ENCODE measurements around the gene CD59.
A peak's percentile ranks its signal among the peaks of the same experiment; 100 is the strongest.

CD59 gene

DNA sequence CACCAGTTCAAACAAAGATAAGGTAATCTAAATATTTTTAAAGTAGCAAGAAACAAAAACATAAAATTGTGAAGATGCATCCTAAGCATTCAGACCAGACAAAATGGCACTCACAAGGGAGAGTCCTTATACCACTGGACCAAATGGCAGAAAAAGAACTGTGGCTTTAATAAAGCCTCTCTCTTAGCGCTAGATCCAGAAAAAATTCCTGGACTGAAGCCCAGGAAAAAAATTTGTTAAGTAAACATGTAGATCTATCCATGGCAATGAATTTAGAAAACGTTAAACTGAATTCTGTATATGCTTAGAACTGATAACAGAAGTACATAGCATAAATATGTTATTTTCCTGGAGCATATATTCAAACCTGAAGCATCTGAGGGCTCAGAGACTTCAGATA, 11.8 kb upstream of the CD59 start:
- CTCF ChIA-PET = interaction anchor here (0.6 to 8.1 kb wide), 3 partner anchors 31 to 60 kb away, joined by 3 to 151 read pairs (median 3); no protein-coding TSS in a partner anchor

DNA sequence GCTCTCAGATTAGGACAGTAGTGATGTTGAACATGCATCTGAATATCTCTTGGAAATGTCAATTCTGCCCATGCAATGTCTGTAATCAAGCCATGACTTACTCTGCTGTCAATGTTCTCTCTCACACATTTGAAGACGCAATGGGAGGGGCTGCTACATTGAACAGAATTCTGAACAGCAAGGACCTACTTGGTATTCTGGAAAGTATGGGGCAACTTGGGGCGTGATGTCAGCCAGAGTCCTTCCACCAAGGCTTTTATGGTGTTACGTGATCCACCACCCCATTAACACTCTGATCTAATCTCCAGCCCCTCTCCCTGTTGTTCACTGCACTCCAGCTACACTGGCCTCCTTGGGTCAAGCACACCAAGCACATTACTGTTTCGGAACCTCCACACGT, 7.1 kb upstream of the CD59 start:
- 99% methylated on average over 5 of the region's 5 CpGs for WGBS (ENCODE audit: insufficient coverage)
- H3K27me3 ChIP-seq (replicated peaks in 2 of 5; ENCODE audit: control insufficient read depth in 4 of 5, insufficient read depth in 5 of 5, low read length in 4 of 5) = no peaks in the 10 kb centered on the region
- H3K4me3 ChIP-seq (ENCODE audit: control insufficient read depth in 1 of 7, extremely low read depth in 1 of 7, insufficient read depth in 4 of 7, low read depth in 2 of 7, low read length in 6 of 7) = no peak overlapping the region
- POLR2A ChIA-PET = interaction anchor here (1.2 to 1.8 kb wide), 3 partner anchors 27 to 39 kb away, joined by 3 to 9 read pairs (median 4); no protein-coding TSS in a partner anchor
- peaks cover 5 to 27% (median 8%) of the 10 kb centered on the region in 4 experiments for H3K36me3 ChIP-seq (ENCODE audit: control insufficient read depth in 4 of 4, insufficient read depth in 4 of 4, low read length in 3 of 4)
- no peak for DNase-seq
- no peak overlapping the region for H3K27ac ChIP-seq (ENCODE audit: insufficient read depth in 1 of 2, low read depth in 1 of 2, low read length in 2 of 2, poor library complexity in 1 of 2, severe bottlenecking in 2 of 2)
- CTCF ChIA-PET = interaction anchor here (0.6 to 8.1 kb wide), 19 partner anchors 10 to 704 kb away, joined by 3 to 151 read pairs (median 5); partner anchors contain the start of gene FBXO3
- no peaks in the 10 kb centered on the region for H3K9me3 ChIP-seq (ENCODE audit: control extremely low read depth in 1 of 5, control insufficient read depth in 4 of 5, insufficient read depth in 2 of 5, low read depth in 1 of 5, low read length in 4 of 5)
- H3K4me1 ChIP-seq (ENCODE audit: control extremely low read depth in 1 of 4, control insufficient read depth in 4 of 4, insufficient read depth in 4 of 4, low read length in 3 of 4) = no peaks in the 10 kb centered on the region

More for the DNA sequence above, 11.8 kb upstream of the CD59 start:
- WGBS (ENCODE audit: insufficient coverage) = no CpG with 5 or more reads among the region's 2 CpGs
- no peaks in the 10 kb centered on the region for H3K27me3 ChIP-seq (replicated peaks in 2 of 5; ENCODE audit: control insufficient read depth in 4 of 5, insufficient read depth in 5 of 5, low read length in 4 of 5)
- no peak overlapping the region for H3K4me3 ChIP-seq (ENCODE audit: control insufficient read depth in 1 of 7, extremely low read depth in 1 of 7, insufficient read depth in 4 of 7, low read depth in 2 of 7, low read length in 6 of 7)
- H3K27ac ChIP-seq (ENCODE audit: insufficient read depth in 1 of 2, low read depth in 1 of 2, low read length in 2 of 2, poor library complexity in 1 of 2, severe bottlenecking in 2 of 2) = no peak overlapping the region
- peaks cover 7 to 56% (median 12%) of the 10 kb centered on the region in 4 experiments for H3K36me3 ChIP-seq (ENCODE audit: control insufficient read depth in 4 of 4, insufficient read depth in 4 of 4, low read length in 3 of 4)
- H3K9me3 ChIP-seq (ENCODE audit: control extremely low read depth in 1 of 5, control insufficient read depth in 4 of 5, insufficient read depth in 2 of 5, low read depth in 1 of 5, low read length in 4 of 5) = no peaks in the 10 kb centered on the region
- no peak for DNase-seq
- POLR2A ChIA-PET = no interaction called here
- no peaks in the 10 kb centered on the region for H3K4me1 ChIP-seq (ENCODE audit: control extremely low read depth in 1 of 4, control insufficient read depth in 4 of 4, insufficient read depth in 4 of 4, low read length in 3 of 4)

DNA sequence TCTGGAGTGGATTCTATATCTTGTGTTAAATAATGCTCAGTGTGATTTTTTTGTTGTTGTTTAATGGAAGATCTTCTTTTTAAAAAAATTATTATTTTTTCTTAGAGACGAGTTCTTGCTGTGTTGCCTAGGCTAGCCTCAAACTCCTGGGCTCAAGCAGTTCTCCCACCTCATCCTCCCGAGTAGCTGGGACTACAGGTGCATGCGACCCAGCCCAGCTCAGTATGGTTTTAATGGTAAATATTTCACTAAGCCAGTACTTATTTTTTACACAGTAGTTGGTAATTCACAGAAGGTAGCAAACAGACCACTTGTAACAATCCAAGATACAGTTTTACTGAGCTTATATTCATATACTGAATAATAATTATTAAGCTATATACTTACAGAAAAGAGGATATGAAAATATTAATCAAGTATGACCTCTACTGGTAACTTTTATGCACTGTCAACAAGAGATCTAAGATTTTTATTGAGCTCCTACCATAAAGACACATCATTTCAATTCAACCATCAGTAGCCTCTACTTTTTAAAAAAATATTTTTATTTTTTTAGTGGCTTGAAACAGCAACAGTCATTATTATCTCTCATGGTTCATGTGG, 6.1 kb upstream of the CD59 start:
- peaks cover 4 to 22% (median 8%) of the 10 kb centered on the region in 4 experiments for H3K36me3 ChIP-seq (ENCODE audit: control insufficient read depth in 4 of 4, insufficient read depth in 4 of 4, low read length in 3 of 4)
- H3K4me1 ChIP-seq (ENCODE audit: control extremely low read depth in 1 of 4, control insufficient read depth in 4 of 4, insufficient read depth in 4 of 4, low read length in 3 of 4) = peaks cover 0 to 3% (median under 1%) of the 10 kb centered on the region in 4 experiments
- H3K27me3 ChIP-seq (replicated peaks in 2 of 5; ENCODE audit: control insufficient read depth in 4 of 5, insufficient read depth in 5 of 5, low read length in 4 of 5) = no peaks in the 10 kb centered on the region
- DNase-seq = peak; percentile 43 to 61 (median 56)
- WGBS (ENCODE audit: insufficient coverage) = no CpG with 5 or more reads among the region's 3 CpGs
- no peak overlapping the region for H3K4me3 ChIP-seq (ENCODE audit: control insufficient read depth in 1 of 7, extremely low read depth in 1 of 7, insufficient read depth in 4 of 7, low read depth in 2 of 7, low read length in 6 of 7)
- no peak overlapping the region for H3K27ac ChIP-seq (ENCODE audit: insufficient read depth in 1 of 2, low read depth in 1 of 2, low read length in 2 of 2, poor library complexity in 1 of 2, severe bottlenecking in 2 of 2)
- no peaks in the 10 kb centered on the region for H3K9me3 ChIP-seq (ENCODE audit: control extremely low read depth in 1 of 5, control insufficient read depth in 4 of 5, insufficient read depth in 2 of 5, low read depth in 1 of 5, low read length in 4 of 5)
- ChIA-PET CTCF (interaction anchor here (0.7 to 8.1 kb wide), 30 partner anchors 9 to 396 kb away, joined by 3 to 151 read pairs (median 4); partner anchors contain the start of genes C11orf91 and FBXO3), POLR2A (interaction anchor here (1.2 to 1.8 kb wide), 3 partner anchors 26 to 38 kb away, joined by 3 to 9 read pairs (median 4); no protein-coding TSS in a partner anchor)

GRCh38 chr11:33741806-33742205, 5.6 kb upstream of the CD59 start:
- Histone ChIP-seq H3K27me3 (replicated peaks in 2 of 5; ENCODE audit: control insufficient read depth in 4 of 5, insufficient read depth in 5 of 5, low read length in 4 of 5) (no peaks in the 10 kb centered on the region), H3K4me3 (ENCODE audit: control insufficient read depth in 1 of 7, extremely low read depth in 1 of 7, insufficient read depth in 4 of 7, low read depth in 2 of 7, low read length in 6 of 7) (no peak overlapping the region), H3K4me1 (ENCODE audit: control extremely low read depth in 1 of 4, control insufficient read depth in 4 of 4, insufficient read depth in 4 of 4, low read length in 3 of 4) (peaks cover 0 to 9% (median 6%) of the 10 kb centered on the region in 4 experiments), H3K27ac (ENCODE audit: insufficient read depth in 1 of 2, low read depth in 1 of 2, low read length in 2 of 2, poor library complexity in 1 of 2, severe bottlenecking in 2 of 2) (no peak overlapping the region), H3K9me3 (ENCODE audit: control extremely low read depth in 1 of 5, control insufficient read depth in 4 of 5, insufficient read depth in 2 of 5, low read depth in 1 of 5, low read length in 4 of 5) (no peaks in the 10 kb centered on the region), H3K36me3 (ENCODE audit: control insufficient read depth in 4 of 4, insufficient read depth in 4 of 4, low read length in 3 of 4) (peaks cover 3 to 20% (median 4%) of the 10 kb centered on the region in 4 experiments)
- WGBS (ENCODE audit: insufficient coverage) = 86% methylated on average over 6 of the region's 7 CpGs
- CTCF ChIA-PET = interaction anchor here (0.8 to 8.1 kb wide), 22 partner anchors 8 to 395 kb away, joined by 3 to 151 read pairs (median 6); partner anchors contain the start of gene C11orf91
- POLR2A ChIA-PET = interaction anchor here (1.3 to 1.8 kb wide), 2 partner anchors 25 to 37 kb away, joined by 3 to 9 read pairs; no protein-coding TSS in a partner anchor
- no peak for DNase-seq

GRCh38 chr11:33737362-33737821, 1.2 kb upstream of the CD59 start:
- no peaks in the 10 kb centered on the region for H3K9me3 ChIP-seq (ENCODE audit: control extremely low read depth in 1 of 5, control insufficient read depth in 4 of 5, insufficient read depth in 2 of 5, low read depth in 1 of 5, low read length in 4 of 5)
- WGBS (ENCODE audit: insufficient coverage) = 60% methylated on average over 1 of the region's 3 CpGs
- ChIA-PET POLR2A (interaction anchor here (0.6 kb wide), 1 partner anchor 330 kb away, joined by 3 read pairs; no protein-coding TSS in a partner anchor), CTCF (interaction anchor here (0.7 to 8.5 kb wide), 9 partner anchors 9 to 195 kb away, joined by 3 to 142 read pairs (median 4); partner anchors contain the start of gene FBXO3)
- no peaks in the 10 kb centered on the region for H3K27me3 ChIP-seq (replicated peaks in 2 of 5; ENCODE audit: control insufficient read depth in 4 of 5, insufficient read depth in 5 of 5, low read length in 4 of 5)
- peak; percentile 28 to 66 (median 45) for DNase-seq
- peaks cover 7 to 41% (median 37%) of the 10 kb centered on the region in 4 experiments for H3K4me1 ChIP-seq (ENCODE audit: control extremely low read depth in 1 of 4, control insufficient read depth in 4 of 4, insufficient read depth in 4 of 4, low read length in 3 of 4)
- H3K4me3 ChIP-seq (ENCODE audit: control insufficient read depth in 1 of 7, extremely low read depth in 1 of 7, insufficient read depth in 4 of 7, low read depth in 2 of 7, low read length in 6 of 7) = peak overlapping the region in 1 of 7 experiments; percentile 87
- H3K36me3 ChIP-seq (ENCODE audit: control insufficient read depth in 4 of 4, insufficient read depth in 4 of 4, low read length in 3 of 4) = peaks cover 0 to 7% (median 0%) of the 10 kb centered on the region in 4 experiments
- peak overlapping the region in 1 of 2 experiments; percentile 38 for H3K27ac ChIP-seq (ENCODE audit: insufficient read depth in 1 of 2, low read depth in 1 of 2, low read length in 2 of 2, poor library complexity in 1 of 2, severe bottlenecking in 2 of 2)

DNA sequence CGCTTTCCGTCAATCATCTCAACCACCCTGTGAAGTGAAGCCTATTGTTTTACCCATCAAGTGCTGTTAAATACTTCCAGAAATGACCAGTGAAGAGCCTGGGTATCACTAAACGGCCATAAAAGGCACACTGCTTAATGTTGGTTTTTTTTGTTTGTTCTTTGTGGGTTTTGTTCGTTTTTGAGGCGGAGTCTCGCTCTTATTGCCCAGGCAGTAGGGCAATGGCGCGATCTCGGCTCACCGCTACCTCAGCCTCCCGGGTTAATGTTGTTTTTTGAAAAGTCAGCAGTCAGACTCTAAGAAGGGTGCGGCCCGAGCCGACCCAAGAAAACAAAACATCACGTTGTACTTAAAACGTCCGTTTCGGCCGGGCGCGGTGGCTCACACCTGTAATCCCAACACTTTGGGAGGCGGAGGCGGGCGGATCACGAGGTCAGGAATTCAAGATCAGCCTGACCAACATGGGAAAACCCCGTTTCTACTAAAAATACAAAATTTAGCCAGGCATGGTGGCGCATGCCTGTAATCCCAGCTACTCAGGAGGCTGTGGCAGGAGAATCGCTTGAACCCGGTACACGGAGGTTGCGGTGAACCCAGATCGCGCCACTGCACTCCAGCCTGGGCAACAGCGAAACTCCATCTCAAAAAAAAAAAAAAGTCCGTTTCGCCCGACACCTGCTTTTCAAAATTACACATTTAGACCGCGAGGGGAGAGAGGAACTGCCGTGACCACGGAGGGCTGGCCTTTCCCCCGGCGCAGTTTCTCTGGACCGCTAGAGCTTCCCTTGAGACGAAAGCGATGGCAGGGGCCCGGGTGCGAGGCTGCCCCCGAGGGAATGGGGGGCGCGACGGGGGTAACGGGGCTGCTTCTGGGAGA, 714 bp downstream of the CD59 start:
- Histone ChIP-seq H3K36me3 (ENCODE audit: control insufficient read depth in 4 of 4, insufficient read depth in 4 of 4, low read length in 3 of 4) (peaks cover 0 to 9% (median under 1%) of the 10 kb centered on the region in 4 experiments), H3K27me3 (replicated peaks in 2 of 5; ENCODE audit: control insufficient read depth in 4 of 5, insufficient read depth in 5 of 5, low read length in 4 of 5) (no peaks in the 10 kb centered on the region), H3K9me3 (ENCODE audit: control extremely low read depth in 1 of 5, control insufficient read depth in 4 of 5, insufficient read depth in 2 of 5, low read depth in 1 of 5, low read length in 4 of 5) (no peaks in the 10 kb centered on the region), H3K27ac (ENCODE audit: insufficient read depth in 1 of 2, low read depth in 1 of 2, low read length in 2 of 2, poor library complexity in 1 of 2, severe bottlenecking in 2 of 2) (peak overlapping the region; percentile 47 to 81), H3K4me1 (ENCODE audit: control extremely low read depth in 1 of 4, control insufficient read depth in 4 of 4, insufficient read depth in 4 of 4, low read length in 3 of 4) (peaks cover 7 to 55% (median 46%) of the 10 kb centered on the region in 4 experiments), H3K4me3 (ENCODE audit: control insufficient read depth in 1 of 7, extremely low read depth in 1 of 7, insufficient read depth in 4 of 7, low read depth in 2 of 7, low read length in 6 of 7) (peak overlapping the region; percentile 71 to 93 (median 83))
- POLR2A ChIA-PET = interaction anchor here (0.9 kb wide), 1 partner anchor 19 kb away, joined by 14 read pairs; no protein-coding TSS in a partner anchor
- CTCF ChIA-PET = interaction anchor here (1.6 to 8.5 kb wide), 3 partner anchors 17 to 193 kb away, joined by 4 to 142 read pairs (median 6); no protein-coding TSS in a partner anchor
- 2% methylated on average over 40 of the region's 53 CpGs for WGBS (ENCODE audit: insufficient coverage)
- peak; percentile 68 to 84 (median 83) for DNase-seq
